ENCODE measurements around the gene CCDC69.

DNA sequence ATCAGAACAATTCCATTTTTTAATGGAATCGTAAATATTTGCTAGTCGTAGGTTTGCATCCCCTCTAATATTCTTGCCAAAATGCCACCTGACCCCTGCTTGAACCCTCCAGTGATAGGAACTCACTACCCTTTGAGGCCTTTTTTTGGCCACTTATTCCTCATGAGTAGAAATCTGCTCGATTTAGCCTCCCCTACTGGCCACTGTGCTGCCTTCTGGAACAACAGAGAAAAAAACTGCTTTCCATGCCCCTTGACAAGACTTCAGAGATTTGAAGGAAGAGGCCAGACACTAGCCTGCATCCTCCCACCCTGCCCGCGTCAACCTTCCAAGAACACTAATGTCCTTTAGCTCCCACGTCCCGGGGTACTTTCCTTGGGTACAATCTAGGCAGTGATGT is 4.1 kb downstream of the CCDC69 start:
- TF ChIP-seq, protein P1, sequence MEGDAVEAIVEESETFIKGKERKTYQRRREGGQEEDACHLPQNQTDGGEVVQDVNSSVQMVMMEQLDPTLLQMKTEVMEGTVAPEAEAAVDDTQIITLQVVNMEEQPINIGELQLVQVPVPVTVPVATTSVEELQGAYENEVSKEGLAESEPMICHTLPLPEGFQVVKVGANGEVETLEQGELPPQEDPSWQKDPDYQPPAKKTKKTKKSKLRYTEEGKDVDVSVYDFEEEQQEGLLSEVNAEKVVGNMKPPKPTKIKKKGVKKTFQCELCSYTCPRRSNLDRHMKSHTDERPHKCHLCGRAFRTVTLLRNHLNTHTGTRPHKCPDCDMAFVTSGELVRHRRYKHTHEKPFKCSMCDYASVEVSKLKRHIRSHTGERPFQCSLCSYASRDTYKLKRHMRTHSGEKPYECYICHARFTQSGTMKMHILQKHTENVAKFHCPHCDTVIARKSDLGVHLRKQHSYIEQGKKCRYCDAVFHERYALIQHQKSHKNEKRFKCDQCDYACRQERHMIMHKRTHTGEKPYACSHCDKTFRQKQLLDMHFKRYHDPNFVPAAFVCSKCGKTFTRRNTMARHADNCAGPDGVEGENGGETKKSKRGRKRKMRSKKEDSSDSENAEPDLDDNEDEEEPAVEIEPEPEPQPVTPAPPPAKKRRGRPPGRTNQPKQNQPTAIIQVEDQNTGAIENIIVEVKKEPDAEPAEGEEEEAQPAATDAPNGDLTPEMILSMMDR (IDR thresholded peaks at IDR 0.05), result 0 out of 2 replicates have a peak, but pooled peaks have one; percentile 5
- no peak for TF ChIP-seq ZFX (IDR thresholded peaks at IDR 0.05; ENCODE audit: borderline replicate concordance)

Measured in 22Rv1 (cell line).